ENCODE data around the gene RAB44. TPM values are rescaled to one million over a fixed set of nuclear protein-coding genes. Genes with fewer than 3 reads are reported as not detected.
A peak's percentile ranks its signal among the peaks of the same experiment; 100 is the strongest.

The RAB44 gene
- total RNA-seq, 4 donors from 2014 or later = 0.10 to 0.65 (median 0.26) TPM

DNA sequence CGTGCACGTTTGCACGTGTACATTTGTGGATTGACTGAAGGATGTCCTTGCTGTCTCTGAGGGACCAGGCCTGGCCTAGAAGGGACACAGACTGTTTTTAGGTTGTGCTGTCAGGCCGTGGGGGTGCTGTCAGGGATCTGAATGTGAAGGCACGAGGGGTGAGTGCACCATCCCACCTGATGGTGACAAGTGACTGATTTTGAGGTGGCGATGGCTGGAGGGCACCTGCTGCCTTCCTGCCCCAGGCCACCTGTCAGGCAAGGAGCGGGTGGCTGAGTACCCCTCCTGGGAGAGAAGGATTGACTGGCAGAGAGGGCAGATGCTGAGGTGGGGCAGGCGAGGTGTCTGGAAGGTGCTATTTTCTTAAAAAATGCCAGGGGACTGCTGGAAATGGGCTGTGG lies 1.2 kb downstream of the RAB44 start:
- 86 to 87% methylated on average over 8 of the region's 8 CpGs for WGBS, 2 donors
- H3K4me3 ChIP-seq (ENCODE audit: low read depth, poor library complexity, severe bottlenecking) = no peak overlapping the region
- intact Hi-C loops (cut with DNase I; ENCODE audit: low total_unique reads) = no loop called here
- TF ChIP-seq POLR2A (IDR thresholded peaks at IDR 0.05) = no peak
- TF ChIP-seq, protein P1, sequence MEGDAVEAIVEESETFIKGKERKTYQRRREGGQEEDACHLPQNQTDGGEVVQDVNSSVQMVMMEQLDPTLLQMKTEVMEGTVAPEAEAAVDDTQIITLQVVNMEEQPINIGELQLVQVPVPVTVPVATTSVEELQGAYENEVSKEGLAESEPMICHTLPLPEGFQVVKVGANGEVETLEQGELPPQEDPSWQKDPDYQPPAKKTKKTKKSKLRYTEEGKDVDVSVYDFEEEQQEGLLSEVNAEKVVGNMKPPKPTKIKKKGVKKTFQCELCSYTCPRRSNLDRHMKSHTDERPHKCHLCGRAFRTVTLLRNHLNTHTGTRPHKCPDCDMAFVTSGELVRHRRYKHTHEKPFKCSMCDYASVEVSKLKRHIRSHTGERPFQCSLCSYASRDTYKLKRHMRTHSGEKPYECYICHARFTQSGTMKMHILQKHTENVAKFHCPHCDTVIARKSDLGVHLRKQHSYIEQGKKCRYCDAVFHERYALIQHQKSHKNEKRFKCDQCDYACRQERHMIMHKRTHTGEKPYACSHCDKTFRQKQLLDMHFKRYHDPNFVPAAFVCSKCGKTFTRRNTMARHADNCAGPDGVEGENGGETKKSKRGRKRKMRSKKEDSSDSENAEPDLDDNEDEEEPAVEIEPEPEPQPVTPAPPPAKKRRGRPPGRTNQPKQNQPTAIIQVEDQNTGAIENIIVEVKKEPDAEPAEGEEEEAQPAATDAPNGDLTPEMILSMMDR (IDR thresholded peaks at IDR 0.05) = no peak
- DNase-seq (ENCODE audit: low spot score in 2 of 2) = peak in 1 of 2 donors; percentile 68

DNA sequence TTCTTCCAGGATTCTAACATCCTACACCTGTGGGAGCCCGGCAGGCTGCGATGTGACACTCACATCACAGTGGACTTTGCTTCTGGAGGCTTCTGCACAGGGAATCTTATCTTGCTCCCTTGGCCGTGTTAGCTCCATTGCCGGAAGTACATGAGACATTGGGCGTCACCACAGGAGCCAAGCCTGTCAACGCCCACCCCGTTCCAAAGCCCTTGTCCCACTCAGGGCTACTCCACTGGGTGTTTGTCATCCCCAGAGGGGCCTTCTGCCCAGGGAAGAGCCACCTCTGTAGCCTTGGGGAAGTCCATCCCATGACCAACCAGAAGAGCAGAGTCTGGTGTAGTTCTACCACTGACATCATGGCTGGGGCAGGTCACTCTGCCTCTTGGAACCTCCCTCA lies 1.7 kb downstream of the RAB44 start:
- intact Hi-C loops (cut with DNase I; ENCODE audit: low total_unique reads) = no loop called here
- 67 to 94% methylated on average over 7 of the region's 7 CpGs for WGBS, 2 donors
- TF ChIP-seq POLR2A (IDR thresholded peaks at IDR 0.05) = no peak
- TF ChIP-seq, protein P1 (IDR thresholded peaks at IDR 0.05) = no peak
- DNase-seq (ENCODE audit: low spot score in 2 of 2) = peak in 1 of 2 donors; percentile 60
- no peak overlapping the region for H3K4me3 ChIP-seq (ENCODE audit: low read depth, poor library complexity, severe bottlenecking)

DNA sequence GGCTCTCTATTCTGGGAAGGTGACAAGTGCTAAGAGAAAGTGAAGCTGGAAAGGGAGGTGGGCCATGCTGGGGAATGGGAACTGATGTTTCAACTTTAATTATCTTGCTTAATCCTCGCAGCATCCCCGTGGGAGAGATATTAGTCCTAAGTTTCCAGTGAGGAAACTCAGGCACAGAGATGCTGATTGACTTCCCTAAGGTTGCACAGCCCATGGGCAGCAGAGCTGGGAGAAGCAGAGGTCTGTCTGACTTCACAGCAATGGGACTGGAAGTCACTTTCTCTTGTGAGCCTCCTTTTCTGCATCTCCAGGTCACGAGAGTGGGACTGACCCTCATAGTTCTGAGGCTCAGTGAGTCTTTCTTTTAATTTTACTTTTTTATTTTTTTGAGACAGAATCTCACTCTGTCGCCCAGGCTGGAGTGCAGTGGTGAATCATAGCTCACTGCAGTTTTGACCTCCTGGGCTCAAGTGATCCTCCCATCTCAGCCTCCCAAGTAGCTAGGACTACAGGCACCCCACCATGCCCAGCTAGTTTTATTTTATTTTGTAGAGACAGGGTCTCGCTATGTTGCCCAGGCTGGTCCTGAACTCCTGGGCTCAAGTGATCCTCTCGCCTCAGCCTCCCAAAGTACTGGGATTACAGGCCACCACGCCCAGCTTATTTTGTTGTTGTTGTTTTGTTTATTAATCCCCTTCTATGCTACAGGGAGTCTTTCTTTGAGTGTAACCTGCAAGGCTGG lies 2.6 kb downstream of the RAB44 start:
- WGBS, 2 donors = 83 to 89% methylated on average over 7 of the region's 7 CpGs
- intact Hi-C loops (cut with DNase I; ENCODE audit: low total_unique reads) = no loop called here
- peak in 1 of 2 donors; percentile 31 for DNase-seq (ENCODE audit: low spot score in 2 of 2)
- TF ChIP-seq, protein P1 (IDR thresholded peaks at IDR 0.05) = no peak
- TF ChIP-seq POLR2A (IDR thresholded peaks at IDR 0.05) = no peak
- H3K4me3 ChIP-seq (ENCODE audit: low read depth, poor library complexity, severe bottlenecking) = no peak overlapping the region

DNA sequence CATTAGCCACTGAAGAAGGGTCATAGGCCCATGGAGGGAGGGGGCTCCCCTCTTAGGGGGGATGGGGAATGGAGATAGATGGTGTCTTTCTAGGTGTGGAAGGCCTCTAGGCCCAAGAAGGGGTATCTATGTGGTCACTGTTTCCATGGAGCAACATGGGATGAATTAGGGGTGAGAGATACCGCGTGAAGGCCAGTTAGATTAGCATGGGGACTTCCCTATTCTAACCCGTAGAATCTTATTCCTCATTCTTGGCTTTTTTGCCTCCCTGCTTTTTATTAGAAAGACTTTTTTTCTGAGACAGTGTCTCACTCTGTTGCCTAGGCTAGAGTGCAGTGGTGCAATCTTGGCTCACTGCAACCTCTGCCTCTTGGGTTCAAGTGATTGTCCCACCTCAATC lies 3.2 kb downstream of the RAB44 start:
- no peak overlapping the region for H3K4me3 ChIP-seq (ENCODE audit: low read depth, poor library complexity, severe bottlenecking)
- whole genome bisulfite sequencing, 2 donors = 83% methylated on average over 3 of the region's 3 CpGs
- no peak for TF ChIP-seq POLR2A (IDR thresholded peaks at IDR 0.05)
- TF ChIP-seq, protein P1 (IDR thresholded peaks at IDR 0.05) = no peak
- intact Hi-C loops (cut with DNase I; ENCODE audit: low total_unique reads) = no loop called here
- peak in 1 of 2 donors; percentile 49 for DNase-seq (ENCODE audit: low spot score in 2 of 2)

DNA sequence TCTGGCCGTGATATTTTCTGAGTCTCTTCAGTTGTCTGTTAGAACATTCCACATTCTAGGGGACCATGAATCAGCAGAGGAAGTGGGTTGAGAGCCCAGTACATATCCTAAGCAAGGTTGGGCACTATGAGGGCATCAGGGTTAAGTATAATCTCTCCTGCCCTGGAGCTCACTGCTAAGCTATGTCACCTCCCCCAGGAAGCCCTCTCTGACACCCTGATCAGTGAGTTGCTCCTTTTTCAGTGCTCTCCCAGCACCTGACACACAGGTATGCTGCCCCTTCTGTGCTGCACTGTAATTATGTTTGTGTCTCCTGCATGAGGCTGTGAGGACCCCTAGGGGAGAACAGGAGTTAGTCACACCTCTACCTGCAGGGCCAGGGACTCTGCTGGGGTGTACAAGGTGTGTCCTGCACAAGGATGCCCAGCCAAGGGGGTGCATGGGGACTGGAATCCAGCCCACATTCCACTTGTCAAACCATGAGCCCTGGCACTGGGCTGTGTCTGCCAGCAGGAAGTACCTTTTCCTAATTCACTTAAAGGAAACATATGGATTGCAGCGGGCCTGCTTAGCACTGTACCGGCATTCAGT lies 3.9 kb downstream of the RAB44 start:
- intact Hi-C loops (cut with DNase I; ENCODE audit: low total_unique reads) = no loop called here
- no peak for TF ChIP-seq POLR2A (IDR thresholded peaks at IDR 0.05)
- TF ChIP-seq, protein P1 (IDR thresholded peaks at IDR 0.05) = no peak
- DNase-seq (ENCODE audit: low spot score in 2 of 2) = peak in 1 of 2 donors; percentile 61
- H3K4me3 ChIP-seq (ENCODE audit: low read depth, poor library complexity, severe bottlenecking) = no peak overlapping the region
- WGBS, 2 donors = 68 to 77% methylated on average over 3 of the region's 3 CpGs

Measured in lower leg skin (tissue), 4 donors.